PC-9 (cell line): ENCODE measurements around the gene STC2.

Experiments used
- EZH2 ChIP-seq: fragments of 200-600 bp; sonication (generic); IDR thresholded peaks from 2 replicates; pipeline ENCODE4 v1.8.0; 2017; ENCODE audit warnings: antibody characterized with exemption, low read depth
- TF ChIP-seq, protein P1 (sequence below): fragments of 200-600 bp; sonication (generic); conservative IDR thresholded peaks from 2 replicates; pipeline ENCODE4 v1.6.1; 2017; ENCODE audit warnings: mixed run types, antibody characterized with exemption, mild to moderate bottlenecking, moderate library complexity

DNA sequence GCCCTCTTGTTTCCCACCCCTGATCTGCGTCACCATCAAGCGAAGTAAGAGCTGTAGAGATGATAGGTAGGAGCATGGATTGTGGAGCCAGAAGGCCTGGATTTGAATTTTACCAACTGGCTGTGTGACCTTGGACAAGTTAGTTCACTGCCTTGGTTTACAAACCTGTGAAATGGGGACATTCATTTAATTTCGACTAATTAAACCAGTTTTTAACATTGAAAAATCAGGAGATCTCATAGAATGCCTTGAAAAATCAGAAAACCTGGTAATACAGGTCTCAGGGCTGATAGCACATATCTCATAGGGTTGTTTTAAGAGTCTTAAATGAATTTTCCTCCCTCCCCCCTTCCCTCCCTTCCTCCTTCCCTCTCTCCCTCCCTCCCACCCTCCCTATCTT, 38.8 kb downstream of the STC2 start:
- TF ChIP-seq, protein P1, sequence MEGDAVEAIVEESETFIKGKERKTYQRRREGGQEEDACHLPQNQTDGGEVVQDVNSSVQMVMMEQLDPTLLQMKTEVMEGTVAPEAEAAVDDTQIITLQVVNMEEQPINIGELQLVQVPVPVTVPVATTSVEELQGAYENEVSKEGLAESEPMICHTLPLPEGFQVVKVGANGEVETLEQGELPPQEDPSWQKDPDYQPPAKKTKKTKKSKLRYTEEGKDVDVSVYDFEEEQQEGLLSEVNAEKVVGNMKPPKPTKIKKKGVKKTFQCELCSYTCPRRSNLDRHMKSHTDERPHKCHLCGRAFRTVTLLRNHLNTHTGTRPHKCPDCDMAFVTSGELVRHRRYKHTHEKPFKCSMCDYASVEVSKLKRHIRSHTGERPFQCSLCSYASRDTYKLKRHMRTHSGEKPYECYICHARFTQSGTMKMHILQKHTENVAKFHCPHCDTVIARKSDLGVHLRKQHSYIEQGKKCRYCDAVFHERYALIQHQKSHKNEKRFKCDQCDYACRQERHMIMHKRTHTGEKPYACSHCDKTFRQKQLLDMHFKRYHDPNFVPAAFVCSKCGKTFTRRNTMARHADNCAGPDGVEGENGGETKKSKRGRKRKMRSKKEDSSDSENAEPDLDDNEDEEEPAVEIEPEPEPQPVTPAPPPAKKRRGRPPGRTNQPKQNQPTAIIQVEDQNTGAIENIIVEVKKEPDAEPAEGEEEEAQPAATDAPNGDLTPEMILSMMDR = no peak
- TF ChIP-seq EZH2 = no peak
